HG03460 (cell line): ENCODE measurements around the gene CHERP.
"Not testable (repeated sequence)": the region's sequence is repeated elsewhere in the genome, so short reads cannot be mapped to it uniquely, and the experiment has no call there.

Source experiments
- ATAC-seq: cut with Tn5 transposase; IDR thresholded peaks from one replicate; pipeline ENCODE4 v1.9.1; 2021; ENCODE audit not compliant: unreplicated experiment

Gene CHERP

GRCh38 chr19:16486476-16486875 lies 55.8 kb downstream of the CHERP start:
- ATAC-seq, result not testable (repeated sequence)

GRCh38 chr19:16482745-16483144 lies 59.5 kb downstream of the CHERP start:
- ATAC-seq, result no peak

- no peak for ATAC-seq
Measured at GRCh38 chr19:16477311-16477710, 64.9 kb downstream of the CHERP start.

GRCh38 chr19:16476401-16476800 lies 65.8 kb downstream of the CHERP start:
- no peak for ATAC-seq

- ATAC-seq, result no peak
Measured at GRCh38 chr19:16473875-16474392, 68.3 kb downstream of the CHERP start.

GRCh38 chr19:16472992-16473391 lies 69.2 kb downstream of the CHERP start:
- no peak for ATAC-seq

- not testable (repeated sequence) for ATAC-seq
Measured at GRCh38 chr19:16472559-16472899, 69.7 kb downstream of the CHERP start.

GRCh38 chr19:16470911-16471811 lies 71.1 kb downstream of the CHERP start:
- ATAC-seq, result peak; percentile 35

- ATAC-seq, result no peak
Measured at GRCh38 chr19:16470541-16470910, 71.7 kb downstream of the CHERP start.
